HG03521 (cell line): ENCODE measurements around the gene UPK1A.
A peak's percentile ranks its signal among the peaks of the same experiment; 100 is the strongest.
"Not testable (repeated sequence)": the region's sequence is repeated elsewhere in the genome, so short reads cannot be mapped to it uniquely, and the experiment has no call there.

Experiments
- ATAC-seq: cut with Tn5 transposase; IDR thresholded peaks from one replicate; pipeline ENCODE4 v1.9.1; 2021; ENCODE audit warnings: mild to moderate bottlenecking, moderate library complexity; ENCODE audit not compliant: unreplicated experiment

Gene UPK1A

DNA sequence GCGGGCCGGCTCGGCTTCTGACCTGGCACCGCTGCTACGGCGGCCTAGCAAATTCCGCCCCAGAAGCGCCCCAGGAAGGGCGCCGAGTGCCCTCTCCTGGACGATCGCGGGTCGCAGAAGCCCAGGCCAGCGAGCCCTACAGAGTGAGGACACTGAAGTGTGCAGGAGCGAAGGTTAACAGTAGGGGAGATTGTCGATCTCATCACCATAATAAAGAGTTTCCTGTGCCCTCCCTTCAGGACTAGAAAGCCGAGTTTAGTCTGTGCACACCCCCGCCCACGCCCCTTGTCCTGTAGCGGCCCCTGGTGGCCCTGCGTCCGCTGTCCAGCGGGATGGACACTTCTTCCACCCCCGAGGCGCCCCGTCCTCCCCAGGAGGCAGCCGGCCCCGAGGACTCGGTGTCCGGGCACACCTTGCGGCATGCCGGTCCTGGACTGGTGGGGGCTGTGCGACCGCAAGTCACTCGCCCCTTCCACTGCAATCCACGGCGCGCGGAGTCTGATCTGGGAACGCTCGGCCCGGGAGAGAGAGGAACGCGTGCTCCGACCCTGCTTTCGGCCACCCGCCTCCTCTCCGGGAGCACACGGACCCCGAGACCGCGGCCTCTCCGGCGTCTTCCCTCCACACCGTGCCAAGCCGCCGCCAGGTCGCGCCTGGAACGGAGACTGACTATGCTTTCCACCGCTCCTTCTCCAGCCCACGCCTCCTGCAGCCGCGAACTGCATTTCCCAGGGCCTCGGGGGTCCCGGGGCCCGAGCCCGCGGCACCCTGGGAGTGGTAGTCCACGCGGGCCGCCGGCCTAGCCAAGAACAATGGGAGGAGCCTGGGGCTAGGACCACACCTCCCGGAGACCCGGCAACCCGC is 50.7 kb downstream of the UPK1A start:
- ATAC-seq: peak; percentile 62

DNA sequence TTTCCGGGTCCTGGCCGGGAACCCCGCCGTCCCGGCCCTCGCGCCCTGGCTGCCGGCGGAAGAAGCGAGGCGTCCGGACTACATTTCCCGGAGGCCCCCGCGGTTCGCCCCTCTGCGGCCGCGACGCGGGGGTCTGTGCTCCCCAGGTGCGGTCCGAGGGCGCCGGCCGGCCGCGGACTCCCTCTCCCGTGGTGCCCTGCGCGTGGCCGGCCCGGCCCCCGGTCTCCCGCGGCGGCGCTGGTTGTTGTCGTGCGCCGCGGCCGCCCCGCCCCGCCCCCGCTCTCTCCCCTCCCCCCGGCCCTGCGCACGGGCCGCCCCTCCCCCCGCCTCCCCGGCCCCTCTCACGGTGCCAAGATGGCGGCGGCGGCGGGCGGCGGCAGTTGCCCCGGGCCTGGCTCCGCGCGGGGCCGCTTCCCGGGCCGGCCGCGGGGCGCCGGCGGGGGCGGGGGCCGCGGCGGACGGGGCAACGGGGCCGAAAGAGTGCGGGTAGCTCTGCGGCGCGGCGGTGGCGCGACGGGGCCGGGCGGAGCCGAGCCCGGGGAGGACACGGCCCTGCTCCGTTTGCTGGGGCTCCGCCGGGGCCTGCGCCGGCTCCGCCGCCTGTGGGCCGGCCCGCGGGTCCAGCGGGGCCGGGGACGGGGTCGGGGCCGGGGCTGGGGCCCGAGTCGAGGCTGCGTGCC is 51.5 kb downstream of the UPK1A start, which contains the start of gene KMT2B:
Gene KMT2B, plus strand, starts transcription at position 339 of the 680 bp plus-strand sequence. Its CDS starts 16 bp downstream, at position 355.
- peak; percentile 47 for ATAC-seq

DNA sequence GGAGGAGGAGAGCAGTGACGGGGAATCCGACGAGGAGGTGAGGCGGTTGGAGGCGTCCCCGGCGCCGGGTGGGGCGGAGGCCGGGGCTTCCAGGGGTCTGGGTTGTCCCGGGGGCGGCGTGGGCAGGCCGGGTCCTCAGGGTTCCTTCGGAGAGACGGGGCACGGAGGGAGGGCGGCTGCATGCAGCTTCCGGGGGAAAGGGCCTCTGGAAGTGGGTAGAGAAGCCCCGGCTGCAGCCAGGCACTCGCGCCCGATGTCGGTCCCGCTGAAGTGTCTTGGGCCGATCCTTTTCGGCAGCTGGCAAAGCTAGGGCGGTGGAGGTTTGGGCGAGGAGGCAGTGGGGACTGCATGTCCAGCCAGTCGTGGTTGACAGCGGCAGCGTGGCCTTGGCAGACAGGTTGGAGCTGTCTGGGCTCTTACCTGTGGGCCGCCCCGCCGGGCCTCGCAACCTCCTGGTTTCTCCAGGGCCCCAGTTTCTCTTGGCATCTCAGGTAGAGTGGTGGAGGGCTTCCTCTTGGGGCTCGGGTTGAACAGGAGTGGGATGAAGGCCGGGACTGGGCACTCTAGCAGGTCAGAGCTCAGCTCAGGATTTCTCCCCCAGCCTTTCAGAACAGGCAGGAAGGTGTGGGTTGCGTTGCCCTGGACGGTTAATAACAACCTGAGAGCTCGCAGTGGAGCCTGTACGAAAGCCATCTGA is 52.2 kb downstream of the UPK1A start:
- ATAC-seq: peak; percentile 9

DNA sequence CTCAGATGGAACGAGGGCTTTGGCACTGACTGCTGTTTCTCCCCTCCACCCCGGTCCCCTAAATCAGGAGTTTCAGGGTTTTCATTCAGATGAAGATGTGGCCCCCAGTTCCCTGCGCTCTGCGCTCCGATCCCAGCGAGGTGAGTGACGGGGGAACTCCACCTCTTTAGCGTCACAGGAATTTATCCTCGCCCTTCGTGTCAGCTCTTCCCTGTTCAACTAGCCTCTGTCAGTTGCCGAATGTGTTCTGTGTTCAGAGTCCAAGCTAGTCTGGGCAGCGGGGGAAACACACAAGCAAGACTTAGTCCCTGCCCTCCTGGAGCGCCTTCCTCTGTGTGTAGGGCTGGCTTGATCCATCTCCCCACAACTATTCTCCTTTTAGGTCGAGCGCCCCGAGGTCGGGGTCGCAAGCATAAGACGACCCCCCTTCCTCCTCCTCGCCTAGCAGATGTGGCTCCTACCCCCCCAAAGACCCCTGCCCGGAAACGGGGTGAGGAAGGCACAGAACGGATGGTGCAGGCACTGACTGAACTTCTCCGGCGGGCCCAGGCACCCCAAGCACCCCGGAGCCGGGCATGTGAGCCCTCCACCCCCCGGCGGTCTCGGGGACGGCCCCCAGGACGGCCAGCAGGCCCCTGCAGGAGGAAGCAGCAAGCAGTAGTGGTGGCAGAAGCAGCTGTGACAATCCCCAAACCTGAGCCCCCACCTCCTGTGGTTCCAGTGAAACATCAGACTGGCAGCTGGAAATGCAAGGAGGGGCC is 53.3 kb downstream of the UPK1A start:
- ATAC-seq: no peak

DNA sequence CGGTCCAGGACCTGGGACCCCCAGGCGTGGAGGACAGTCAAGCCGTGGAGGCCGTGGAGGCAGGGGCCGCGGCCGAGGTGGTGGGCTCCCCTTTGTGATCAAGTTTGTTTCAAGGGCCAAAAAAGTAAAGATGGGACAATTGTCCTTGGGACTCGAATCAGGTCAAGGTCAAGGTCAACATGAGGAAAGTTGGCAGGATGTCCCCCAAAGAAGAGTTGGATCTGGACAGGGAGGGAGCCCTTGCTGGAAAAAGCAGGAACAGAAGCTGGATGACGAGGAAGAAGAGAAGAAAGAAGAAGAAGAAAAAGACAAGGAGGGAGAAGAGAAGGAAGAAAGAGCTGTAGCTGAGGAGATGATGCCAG is 53.8 kb downstream of the UPK1A start:
- no peak for ATAC-seq

DNA sequence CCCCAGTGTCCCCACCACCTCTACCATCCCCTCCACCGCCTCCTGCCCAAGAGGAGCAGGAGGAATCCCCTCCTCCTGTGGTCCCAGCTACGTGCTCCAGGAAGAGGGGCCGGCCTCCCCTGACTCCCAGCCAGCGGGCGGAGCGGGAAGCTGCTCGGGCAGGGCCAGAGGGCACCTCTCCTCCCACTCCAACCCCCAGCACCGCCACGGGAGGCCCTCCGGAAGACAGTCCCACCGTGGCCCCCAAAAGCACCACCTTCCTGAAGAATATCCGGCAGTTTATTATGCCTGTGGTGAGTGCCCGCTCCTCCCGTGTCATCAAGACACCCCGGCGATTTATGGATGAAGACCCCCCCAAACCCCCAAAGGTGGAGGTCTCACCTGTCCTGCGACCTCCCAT is 54.3 kb downstream of the UPK1A start:
- no peak for ATAC-seq

DNA sequence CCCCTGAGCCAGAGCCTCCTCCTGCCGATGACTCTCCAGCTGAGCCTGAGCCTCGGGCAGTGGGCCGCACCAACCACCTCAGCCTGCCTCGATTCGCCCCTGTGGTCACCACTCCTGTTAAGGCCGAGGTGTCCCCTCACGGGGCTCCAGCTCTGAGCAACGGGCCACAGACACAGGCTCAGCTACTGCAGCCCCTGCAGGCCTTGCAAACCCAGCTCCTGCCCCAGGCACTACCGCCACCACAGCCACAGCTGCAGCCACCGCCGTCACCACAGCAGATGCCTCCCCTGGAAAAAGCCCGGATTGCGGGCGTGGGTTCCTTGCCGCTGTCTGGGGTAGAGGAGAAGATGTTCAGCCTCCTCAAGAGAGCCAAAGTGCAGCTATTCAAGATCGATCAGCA is 55.1 kb downstream of the UPK1A start:
- no peak for ATAC-seq

DNA sequence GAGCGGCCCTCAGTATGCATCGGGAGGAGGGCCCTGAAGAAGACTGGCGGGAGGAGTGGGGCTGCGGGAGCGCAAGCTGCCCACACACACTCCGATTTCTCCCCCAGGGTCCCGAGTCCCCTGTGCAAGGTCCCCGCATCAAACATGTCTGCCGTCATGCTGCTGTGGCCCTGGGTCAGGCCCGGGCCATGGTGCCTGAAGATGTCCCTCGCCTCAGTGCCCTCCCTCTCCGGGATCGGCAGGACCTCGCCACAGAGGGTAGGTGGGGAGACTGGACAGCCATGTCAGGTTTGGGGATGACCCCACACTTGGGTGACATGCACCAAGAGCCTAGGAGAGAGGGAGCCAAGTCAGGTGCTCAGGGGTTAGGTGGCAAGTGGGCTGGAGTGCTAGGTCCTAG is 56.1 kb downstream of the UPK1A start:
- no peak for ATAC-seq

DNA sequence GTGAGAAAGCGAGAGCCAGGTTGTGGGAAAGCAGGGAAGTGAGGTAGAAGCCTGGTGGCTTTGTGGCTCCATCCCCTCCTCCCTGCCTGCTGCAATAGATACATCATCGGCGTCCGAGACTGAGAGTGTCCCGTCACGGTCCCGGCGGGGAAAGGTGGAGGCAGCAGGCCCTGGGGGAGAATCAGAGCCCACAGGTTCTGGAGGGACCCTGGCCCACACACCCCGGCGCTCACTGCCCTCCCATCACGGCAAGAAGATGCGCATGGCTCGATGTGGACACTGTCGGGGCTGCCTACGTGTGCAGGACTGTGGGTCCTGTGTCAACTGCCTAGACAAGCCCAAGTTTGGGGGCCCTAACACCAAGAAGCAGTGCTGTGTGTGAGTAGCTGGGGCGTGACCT is 56.6 kb downstream of the UPK1A start:
- no peak for ATAC-seq

DNA sequence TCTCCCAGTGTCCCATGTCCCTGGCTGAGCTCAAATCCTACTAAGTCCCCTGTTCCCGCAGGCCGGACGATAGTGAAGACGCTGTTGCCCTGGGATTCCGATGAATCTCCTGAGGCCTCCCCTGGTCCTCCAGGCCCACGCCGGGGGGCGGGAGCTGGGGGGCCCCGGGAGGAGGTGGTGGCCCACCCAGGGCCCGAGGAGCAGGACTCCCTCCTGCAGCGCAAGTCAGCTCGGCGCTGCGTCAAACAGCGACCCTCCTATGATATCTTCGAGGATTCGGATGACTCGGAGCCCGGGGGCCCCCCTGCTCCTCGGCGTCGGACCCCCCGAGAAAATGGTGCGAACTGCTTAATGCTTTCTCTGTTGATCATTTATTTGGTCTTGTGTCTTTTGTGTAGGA is 57.4 kb downstream of the UPK1A start:
- ATAC-seq: no peak

DNA sequence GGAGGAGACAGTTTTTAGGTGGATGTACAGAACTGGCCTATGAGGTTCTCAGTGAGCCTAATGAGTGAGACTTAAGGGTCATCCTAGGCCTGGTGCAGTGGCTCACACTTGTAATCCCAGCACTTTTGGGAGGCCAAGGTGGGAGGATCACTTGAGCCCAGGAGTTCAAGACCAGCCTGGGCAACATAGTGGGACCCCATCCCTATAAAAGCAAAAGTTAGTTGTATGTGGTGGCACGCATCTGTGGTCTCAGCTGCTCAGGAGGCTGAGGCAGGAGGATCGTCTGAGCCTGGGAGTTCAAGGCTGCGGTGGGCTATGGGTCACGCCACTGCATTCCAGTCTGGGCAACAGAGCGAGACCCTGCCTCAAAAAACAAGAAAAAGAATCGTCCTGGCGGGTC is 57.8 kb downstream of the UPK1A start:
- not testable (repeated sequence) for ATAC-seq

DNA sequence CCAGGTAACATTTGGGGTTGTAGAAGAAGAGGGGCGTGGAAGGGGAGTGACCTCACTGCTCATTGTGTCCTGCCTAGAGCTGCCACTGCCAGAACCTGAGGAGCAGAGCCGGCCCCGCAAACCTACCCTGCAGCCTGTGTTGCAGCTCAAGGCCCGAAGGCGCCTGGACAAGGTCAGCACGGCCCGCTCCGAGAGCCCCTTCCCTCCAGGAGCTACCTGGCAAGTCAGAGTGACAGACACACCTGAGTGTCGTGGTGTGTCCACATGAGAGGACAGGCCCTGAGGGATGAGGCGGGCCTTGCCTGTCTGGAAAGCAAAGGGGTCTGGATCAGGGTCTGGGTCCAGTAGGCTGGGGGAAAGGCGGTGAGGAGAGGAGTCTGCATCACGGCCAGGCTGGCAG is 58.2 kb downstream of the UPK1A start:
- ATAC-seq: no peak

DNA sequence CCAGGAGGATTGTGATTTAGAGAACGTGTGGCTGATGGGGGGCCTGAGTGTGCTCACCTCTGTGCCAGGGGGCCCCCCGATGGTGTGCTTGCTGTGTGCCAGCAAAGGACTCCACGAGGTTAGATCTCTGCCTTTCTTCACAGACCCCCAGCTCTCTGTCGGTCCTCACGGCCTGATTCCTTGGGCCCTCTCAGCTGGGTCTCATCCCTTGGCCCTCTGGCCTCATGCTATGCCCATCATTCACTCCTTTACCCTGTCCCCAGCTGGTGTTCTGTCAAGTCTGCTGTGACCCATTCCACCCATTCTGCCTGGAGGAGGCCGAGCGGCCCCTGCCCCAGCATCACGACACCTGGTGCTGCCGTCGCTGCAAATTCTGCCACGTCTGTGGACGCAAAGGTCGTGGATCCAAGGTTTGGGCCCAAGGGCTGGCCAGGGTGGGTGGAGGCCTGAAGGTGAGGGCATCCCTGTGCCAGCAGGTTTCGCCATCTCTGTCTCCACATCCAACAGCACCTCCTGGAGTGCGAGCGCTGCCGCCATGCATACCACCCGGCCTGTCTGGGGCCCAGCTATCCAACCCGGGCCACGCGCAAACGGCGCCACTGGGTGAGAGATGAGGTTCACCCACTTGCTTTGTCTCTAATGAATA is 59.0 kb downstream of the UPK1A start:
- no peak for ATAC-seq

DNA sequence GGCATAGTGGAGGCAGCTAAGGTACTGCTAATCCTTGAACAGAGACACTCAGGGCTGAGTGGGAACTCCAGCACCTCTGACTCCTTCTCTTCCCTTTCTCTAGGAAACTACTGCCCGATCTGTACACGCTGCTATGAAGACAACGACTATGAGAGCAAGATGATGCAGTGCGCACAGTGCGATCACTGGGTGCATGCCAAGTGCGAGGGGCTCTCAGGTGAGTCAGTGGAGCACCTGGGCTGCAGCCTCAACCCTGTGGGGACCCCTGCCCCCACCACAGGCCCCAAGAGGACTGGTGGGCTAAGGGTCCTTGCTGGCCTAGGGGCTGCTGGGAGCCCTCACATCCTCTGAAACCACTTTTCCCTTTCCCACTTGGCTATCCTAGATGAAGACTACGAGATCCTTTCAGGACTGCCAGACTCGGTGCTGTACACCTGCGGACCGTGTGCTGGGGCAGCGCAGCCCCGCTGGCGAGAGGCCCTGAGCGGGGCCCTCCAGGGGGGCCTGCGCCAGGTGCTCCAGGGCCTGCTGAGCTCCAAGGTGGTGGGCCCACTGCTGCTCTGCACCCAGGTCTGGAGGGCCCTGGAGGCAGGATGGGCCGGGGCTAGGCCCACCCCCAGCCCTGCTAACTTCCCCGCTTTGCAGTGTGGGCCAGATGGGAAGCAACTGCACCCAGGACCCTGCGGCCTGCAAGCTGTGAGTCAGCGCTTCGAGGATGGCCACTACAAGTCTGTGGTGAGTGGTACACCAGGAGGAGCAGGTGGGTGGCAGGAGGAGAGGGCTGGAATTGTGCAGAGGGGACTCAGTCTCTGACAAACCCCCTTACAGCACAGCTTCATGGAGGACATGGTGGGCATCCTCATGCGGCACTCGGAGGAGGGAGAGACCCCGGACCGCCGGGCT is 61.0 kb downstream of the UPK1A start:
- ATAC-seq: no peak
